GM23338 (cell line): ENCODE measurements around the gene TAF13. TPM values are rescaled to one million over a fixed set of nuclear protein-coding genes. Genes with fewer than 3 reads are reported as not detected.

Source experiments
- ATAC-seq: fragments of 200-7000 bp; cut with Tn5 transposase; 3 replicates; pipeline ENCODE4 v1.9.1; 2020
- DNase-seq: peaks from one replicate; pipeline ENCODE4 v3.0.0-alpha.2; 2015; ENCODE audit warnings: low spot score
- H2AFZ ChIP-seq: fragments of 200-600 bp; sonication (generic); 2 replicates; pipeline ENCODE4 v1.8.0; 2016; ENCODE audit warnings: antibody characterized with exemption, mild to moderate bottlenecking, moderate library complexity
- H3F3A ChIP-seq: fragments of 200-600 bp; sonication (generic); replicated peaks from 2 replicates; pipeline ENCODE4 v1.8.0; 2017; ENCODE audit warnings: antibody characterized with exemption, mixed run types, low read depth
- H3K27ac ChIP-seq: fragments of 200-600 bp; sonication (generic); 2 replicates; pipeline ENCODE4 v1.6.1; 2016; ENCODE audit warnings: low read depth
- H3K27me3 ChIP-seq: fragments of 200-600 bp; sonication (generic); 2 replicates; pipeline ENCODE4 v1.8.0; 2016; ENCODE audit warnings: mild to moderate bottlenecking, mixed run types, moderate library complexity; ENCODE audit not compliant: insufficient read depth
- H3K36me3 ChIP-seq: fragments of 200-600 bp; sonication (generic); 2 replicates; pipeline ENCODE4 v1.8.0; 2016; ENCODE audit warnings: mild to moderate bottlenecking; ENCODE audit not compliant: insufficient read depth
- H3K4me1 ChIP-seq: fragments of 200-600 bp; sonication (generic); 2 replicates; pipeline ENCODE4 v1.8.0; 2016; ENCODE audit warnings: mild to moderate bottlenecking, moderate library complexity; ENCODE audit not compliant: insufficient read depth
- H3K4me2 ChIP-seq: fragments of 200-600 bp; sonication (generic); 2 replicates; pipeline ENCODE4 v1.7.1; 2017; ENCODE audit warnings: mixed run types
- H3K4me3 ChIP-seq: fragments of 200-600 bp; sonication (generic); 2 replicates; pipeline ENCODE4 v1.6.1; 2016; ENCODE audit warnings: mixed run types
- H3K79me2 ChIP-seq: fragments of 200-600 bp; sonication (generic); replicated peaks from 2 replicates; pipeline ENCODE4 v1.8.0; 2017; ENCODE audit warnings: mild to moderate bottlenecking; ENCODE audit not compliant: insufficient read depth
- H3K9me2 ChIP-seq: fragments of 200-600 bp; sonication (generic); 2 replicates; pipeline ENCODE4 v1.8.0; 2017; ENCODE audit not compliant: insufficient read depth
- H4K20me1 ChIP-seq: fragments of 200-600 bp; sonication (generic); replicated peaks from 2 replicates; pipeline ENCODE4 v1.8.0; 2017; ENCODE audit warnings: mild to moderate bottlenecking; ENCODE audit not compliant: insufficient read depth
- H3K27ac Mint-ChIP-seq: 2 replicates; pipeline ENCODE4 v1.8.0; 2020; ENCODE audit warnings: inconsistent platforms, mild to moderate bottlenecking, moderate library complexity, mixed read lengths
- H3K27me3 Mint-ChIP-seq: 3 replicates; pipeline ENCODE4 v1.8.0; 2022; ENCODE audit warnings: low read depth, mild to moderate bottlenecking, moderate library complexity, mixed read lengths, inconsistent platforms; ENCODE audit not compliant: insufficient read depth, poor library complexity
- H3K36me3 Mint-ChIP-seq: 3 replicates; pipeline ENCODE4 v1.8.0; 2021; ENCODE audit warnings: low read depth, mild to moderate bottlenecking, inconsistent platforms, moderate library complexity, mixed read lengths
- H3K4me1 Mint-ChIP-seq: 3 replicates; pipeline ENCODE4 v1.8.0; 2020; ENCODE audit warnings: mild to moderate bottlenecking, inconsistent platforms, mixed read lengths
- H3K4me3 Mint-ChIP-seq: 3 replicates; pipeline ENCODE4 v1.8.0; 2021; ENCODE audit warnings: moderate library complexity, mild to moderate bottlenecking, inconsistent platforms, mixed read lengths
- H3K9me3 Mint-ChIP-seq: 3 replicates; pipeline ENCODE4 v1.8.0; 2020; ENCODE audit warnings: moderate library complexity, mild to moderate bottlenecking, inconsistent platforms, mixed read lengths
- CREB1 ChIP-seq: fragments of 250-450 bp; sonication (Bioruptor Pico); IDR thresholded peaks from 2 replicates; pipeline ENCODE4 v1.5.0; 2020; ENCODE audit warnings: low read depth, mild to moderate bottlenecking, moderate library complexity
- CTCF ChIP-seq, 2 experiments: fragments of 200-600 bp in 1 of 2; sonication (generic) in 1 of 2; conservative IDR thresholded peaks; 2 replicates each; pipeline versions ENCODE4 v1.5.1 to v1.6.1; 2016 to 2017; ENCODE audit warnings: antibody characterized with exemption in 2 of 2, low read depth in 2 of 2, mild to moderate bottlenecking in 2 of 2, moderate library complexity in 1 of 2
- EZH2 ChIP-seq: fragments of 200-600 bp; sonication (generic); IDR thresholded peaks from one replicate; pipeline ENCODE4 v1.8.0; 2017; ENCODE audit warnings: antibody characterized with exemption, mild to moderate bottlenecking, low read depth; ENCODE audit not compliant: unreplicated experiment
- EZH2phosphoT487 ChIP-seq: fragments of 200-600 bp; sonication (generic); IDR thresholded peaks from one replicate; pipeline ENCODE4 v1.8.1; 2018; ENCODE audit warnings: antibody characterized with exemption; ENCODE audit not compliant: unreplicated experiment
- JUNB ChIP-seq: IDR thresholded peaks from one replicate; pipeline ENCODE4 v1.6.1; 2016; ENCODE audit warnings: antibody characterized with exemption; ENCODE audit not compliant: unreplicated experiment
- NANOG ChIP-seq: IDR thresholded peaks from 2 replicates; pipeline ENCODE4 v1.6.1; 2016; ENCODE audit warnings: antibody characterized with exemption, borderline replicate concordance
- POLR2AphosphoS5 ChIP-seq: IDR thresholded peaks from 2 replicates; pipeline ENCODE4 v1.6.1; 2016; ENCODE audit warnings: antibody characterized with exemption, low read depth
- STAT1 ChIP-seq: IDR thresholded peaks from one replicate; pipeline ENCODE4 v1.6.1; 2016; ENCODE audit warnings: antibody characterized with exemption; ENCODE audit not compliant: unreplicated experiment
- ZNF331 ChIP-seq: fragments of 250-450 bp; sonication (Bioruptor Pico); IDR thresholded peaks from 2 replicates; pipeline ENCODE4 v1.5.0; 2020; ENCODE audit warnings: low read depth, mild to moderate bottlenecking, moderate library complexity
- polyA plus RNA-seq: library from polyadenylated mRNA; unstranded; fragments of >200 nt; fragmentation: Nextera tagmentation; extraction: Ambion mirVana; gene quantifications from 2 replicates; pipeline ENCODE4 v1.2.1, GENCODE V29; 2016
- total RNA-seq: library from RNA; depleted of rRNA; stranded (reverse); fragments of >200 nt; shearing (Covaris generic); gene quantifications from 2 replicates; pipeline ENCODE4 v1.2.3, GENCODE V29; 2014
- TF ChIP-seq, protein P1 (sequence below): IDR thresholded peaks from one replicate; pipeline ENCODE4 v1.6.1; 2018; ENCODE audit warnings: antibody characterized with exemption; ENCODE audit not compliant: unreplicated experiment
- TF ChIP-seq, protein P2 (sequence below): IDR thresholded peaks from 2 replicates; pipeline ENCODE4 v1.6.1; 2016; ENCODE audit warnings: antibody characterized with exemption

The TAF13 gene
- total and polyA plus RNA-seq, 2 experiments from 2014 or later = 43.7 to 55.8 TPM

- no peaks in the 10 kb centered on the region for H3K9me2 ChIP-seq
- no peaks in the 10 kb centered on the region for H3K27me3 ChIP-seq
- no peaks in the 10 kb centered on the region for H4K20me1 ChIP-seq
- ATAC-seq = no peak
- TF ChIP-seq NANOG (no peak), POLR2AphosphoS5 (no peak), ZNF331 (CRISPR knock-in tag) (no peak)
- H2AFZ ChIP-seq = no peak overlapping the region
- no peak overlapping the region; the same call in 1 of the 2 replicates for H3K27ac ChIP-seq
- peaks cover 20% of the 10 kb centered on the region for H3K36me3 ChIP-seq
- H3K4me2 ChIP-seq = no peak overlapping the region
- DNase-seq = no peak
- H3K4me3 ChIP-seq = no peak overlapping the region
- Mint-ChIP-seq H3K9me3 (no peaks in the 10 kb centered on the region), H3K27me3 (peaks cover 2% of the 10 kb centered on the region), H3K27ac (no peak overlapping the region), H3K4me1 (no peaks in the 10 kb centered on the region), H3K4me3 (no peak overlapping the region), H3K36me3 (peaks cover 29% of the 10 kb centered on the region)
- no peaks in the 10 kb centered on the region for H3K4me1 ChIP-seq
- H3F3A ChIP-seq = no peaks in the 10 kb centered on the region
- H3K79me2 ChIP-seq = no peaks in the 10 kb centered on the region
These were observed 14.6 kb downstream of the TAF13 start for GRCh38 chr1:109061183-109061582.

DNA sequence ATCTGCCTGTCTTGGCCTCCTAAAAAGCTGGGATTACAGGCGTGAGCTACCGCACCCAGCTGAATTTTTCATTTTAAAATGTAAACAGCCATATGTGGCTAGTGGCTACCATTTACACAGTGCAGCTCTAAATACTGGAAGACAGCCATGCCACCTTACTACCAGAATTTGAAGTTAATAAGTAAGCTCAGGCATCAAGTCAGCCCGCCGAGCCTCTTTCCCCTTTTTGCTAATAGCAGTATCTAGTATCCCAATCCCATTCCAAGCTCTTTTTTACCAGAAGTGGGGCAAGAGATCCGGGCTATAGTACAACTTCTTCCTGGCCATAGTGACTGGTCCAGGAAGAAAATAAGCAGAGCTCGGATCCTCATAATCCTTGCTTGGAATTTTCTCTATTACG, 15.1 kb downstream of the TAF13 start:
- H3K27me3 ChIP-seq = no peaks in the 10 kb centered on the region
- Mint-ChIP-seq H3K9me3 (no peaks in the 10 kb centered on the region; the same call in 2 of the 3 replicates), H3K36me3 (peaks cover 27% of the 10 kb centered on the region; the same call in 2 of the 3 replicates), H3K4me1 (no peaks in the 10 kb centered on the region), H3K27me3 (peaks cover 3% of the 10 kb centered on the region), H3K4me3 (no peak overlapping the region), H3K27ac (no peak overlapping the region)
- H4K20me1 ChIP-seq = no peaks in the 10 kb centered on the region
- peaks cover 17% of the 10 kb centered on the region for H3K36me3 ChIP-seq
- no peak for ATAC-seq
- no peak for TF ChIP-seq POLR2AphosphoS5
- no peak for TF ChIP-seq NANOG
- TF ChIP-seq CREB1 (CRISPR knock-in tag) = no peak
- no peak for TF ChIP-seq STAT1
- H3K79me2 ChIP-seq = no peaks in the 10 kb centered on the region
- no peak overlapping the region for H3K4me3 ChIP-seq
- no peaks in the 10 kb centered on the region for H3F3A ChIP-seq
- DNase-seq = no peak
- no peak overlapping the region for H2AFZ ChIP-seq
- H3K4me2 ChIP-seq = no peak overlapping the region
- no peak overlapping the region; the same call in 1 of the 2 replicates for H3K27ac ChIP-seq
- no peaks in the 10 kb centered on the region for H3K4me1 ChIP-seq
- no peaks in the 10 kb centered on the region for H3K9me2 ChIP-seq

- H3K4me2 ChIP-seq = no peak overlapping the region
- Mint-ChIP-seq H3K27ac (no peak overlapping the region), H3K4me3 (no peak overlapping the region), H3K4me1 (no peaks in the 10 kb centered on the region), H3K9me3 (no peaks in the 10 kb centered on the region; the same call in 2 of the 3 replicates), H3K36me3 (peaks cover 14% of the 10 kb centered on the region; the same call in 2 of the 3 replicates), H3K27me3 (peaks cover 6% of the 10 kb centered on the region)
- ATAC-seq (no peak), DNase-seq (no peak)
- H2AFZ ChIP-seq = no peak overlapping the region
- H3K27me3 ChIP-seq = no peaks in the 10 kb centered on the region
- no peak overlapping the region for H3K4me3 ChIP-seq
- no peaks in the 10 kb centered on the region for H4K20me1 ChIP-seq
- no peaks in the 10 kb centered on the region for H3F3A ChIP-seq
- no peak overlapping the region for H3K27ac ChIP-seq
- no peaks in the 10 kb centered on the region for H3K9me2 ChIP-seq
- no peaks in the 10 kb centered on the region for H3K4me1 ChIP-seq
- peaks cover 4% of the 10 kb centered on the region; the same call in 1 of the 2 replicates for H3K36me3 ChIP-seq
- H3K79me2 ChIP-seq = no peaks in the 10 kb centered on the region
- TF ChIP-seq STAT1 (no peak), CTCF (conservative IDR thresholded peaks at IDR 0.05; ENCODE audit: low read depth in 2 of 2) (no peak), NANOG (no peak), CREB1 (CRISPR knock-in tag) (no peak), EZH2 (no peak), ZNF331 (CRISPR knock-in tag) (no peak), EZH2phosphoT487 (no peak), JUNB (no peak), POLR2AphosphoS5 (no peak)
- TF ChIP-seq, protein P1, sequence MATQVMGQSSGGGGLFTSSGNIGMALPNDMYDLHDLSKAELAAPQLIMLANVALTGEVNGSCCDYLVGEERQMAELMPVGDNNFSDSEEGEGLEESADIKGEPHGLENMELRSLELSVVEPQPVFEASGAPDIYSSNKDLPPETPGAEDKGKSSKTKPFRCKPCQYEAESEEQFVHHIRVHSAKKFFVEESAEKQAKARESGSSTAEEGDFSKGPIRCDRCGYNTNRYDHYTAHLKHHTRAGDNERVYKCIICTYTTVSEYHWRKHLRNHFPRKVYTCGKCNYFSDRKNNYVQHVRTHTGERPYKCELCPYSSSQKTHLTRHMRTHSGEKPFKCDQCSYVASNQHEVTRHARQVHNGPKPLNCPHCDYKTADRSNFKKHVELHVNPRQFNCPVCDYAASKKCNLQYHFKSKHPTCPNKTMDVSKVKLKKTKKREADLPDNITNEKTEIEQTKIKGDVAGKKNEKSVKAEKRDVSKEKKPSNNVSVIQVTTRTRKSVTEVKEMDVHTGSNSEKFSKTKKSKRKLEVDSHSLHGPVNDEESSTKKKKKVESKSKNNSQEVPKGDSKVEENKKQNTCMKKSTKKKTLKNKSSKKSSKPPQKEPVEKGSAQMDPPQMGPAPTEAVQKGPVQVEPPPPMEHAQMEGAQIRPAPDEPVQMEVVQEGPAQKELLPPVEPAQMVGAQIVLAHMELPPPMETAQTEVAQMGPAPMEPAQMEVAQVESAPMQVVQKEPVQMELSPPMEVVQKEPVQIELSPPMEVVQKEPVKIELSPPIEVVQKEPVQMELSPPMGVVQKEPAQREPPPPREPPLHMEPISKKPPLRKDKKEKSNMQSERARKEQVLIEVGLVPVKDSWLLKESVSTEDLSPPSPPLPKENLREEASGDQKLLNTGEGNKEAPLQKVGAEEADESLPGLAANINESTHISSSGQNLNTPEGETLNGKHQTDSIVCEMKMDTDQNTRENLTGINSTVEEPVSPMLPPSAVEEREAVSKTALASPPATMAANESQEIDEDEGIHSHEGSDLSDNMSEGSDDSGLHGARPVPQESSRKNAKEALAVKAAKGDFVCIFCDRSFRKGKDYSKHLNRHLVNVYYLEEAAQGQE = no peak
- TF ChIP-seq, protein P2, sequence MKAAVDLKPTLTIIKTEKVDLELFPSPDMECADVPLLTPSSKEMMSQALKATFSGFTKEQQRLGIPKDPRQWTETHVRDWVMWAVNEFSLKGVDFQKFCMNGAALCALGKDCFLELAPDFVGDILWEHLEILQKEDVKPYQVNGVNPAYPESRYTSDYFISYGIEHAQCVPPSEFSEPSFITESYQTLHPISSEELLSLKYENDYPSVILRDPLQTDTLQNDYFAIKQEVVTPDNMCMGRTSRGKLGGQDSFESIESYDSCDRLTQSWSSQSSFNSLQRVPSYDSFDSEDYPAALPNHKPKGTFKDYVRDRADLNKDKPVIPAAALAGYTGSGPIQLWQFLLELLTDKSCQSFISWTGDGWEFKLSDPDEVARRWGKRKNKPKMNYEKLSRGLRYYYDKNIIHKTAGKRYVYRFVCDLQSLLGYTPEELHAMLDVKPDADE = no peak
These were observed 16.8 kb downstream of the TAF13 start for GRCh38 chr1:109059026-109059425.
